K562 (cell line): ENCODE measurements around the gene NKAPL. TPM values are rescaled to one million over a fixed set of nuclear protein-coding genes. Genes with fewer than 3 reads are reported as not detected.
A peak's percentile ranks its signal among the peaks of the same experiment; 100 is the strongest.

Source experiments
- CREBBP ChIP-seq: IDR thresholded peaks from one replicate; pipeline ENCODE4 v1.6.1; 2012; ENCODE audit warnings: low read depth, mild to moderate bottlenecking, control low read depth, inconsistent platforms, low read length
- DIDO1 ChIP-seq: fragments of 450-650 bp; IDR thresholded peaks from 2 replicates; pipeline ENCODE4 v1.6.1; 2016; ENCODE audit warnings: low read depth, missing biosample characterization, missing genetic modification characterization
- ETS2 ChIP-seq: IDR thresholded peaks from 2 replicates; pipeline ENCODE4 v1.6.1; 2016; ENCODE audit warnings: borderline replicate concordance, missing genetic modification characterization, mild to moderate bottlenecking, moderate library complexity, missing compliant biosample characterization; ENCODE audit not compliant: poor library complexity, severe bottlenecking
- ETV6 ChIP-seq, 3 experiments: fragments of 150-350 bp in 1 of 3; sonication (generic) in 1 of 3; formaldehyde crosslinking in 1 of 3; IDR thresholded peaks; 2 replicates each; pipeline versions ENCODE4 v1.6.1 to v1.8.0; 2014 to 2022; ENCODE audit warnings: borderline replicate concordance in 2 of 3, low read depth in 2 of 3, antibody characterized with exemption in 1 of 3, low read length in 1 of 3, mild to moderate bottlenecking in 1 of 3, missing genetic modification reagents in 1 of 3
- EWSR1 ChIP-seq: fragments of 450-650 bp; IDR thresholded peaks from 2 replicates; pipeline ENCODE4 v1.6.1; 2018; ENCODE audit warnings: borderline replicate concordance, mild to moderate bottlenecking, low read depth, moderate library complexity; ENCODE audit not compliant: partially characterized antibody
- FOXK2 ChIP-seq, 2 experiments: fragments of 450-650 bp; IDR thresholded peaks in 1 of 2; conservative IDR thresholded peaks in 1 of 2; 2 replicates each; pipeline ENCODE4 v1.6.1; 2016; ENCODE audit warnings: low read depth in 2 of 2, mild to moderate bottlenecking in 1 of 2
- KAT8 ChIP-seq: fragments of 450-650 bp; IDR thresholded peaks from 2 replicates; pipeline ENCODE4 v1.6.1; 2016; ENCODE audit warnings: low read depth, mild to moderate bottlenecking
- KLF13 ChIP-seq: fragments of 450-650 bp; IDR thresholded peaks from 2 replicates; pipeline ENCODE4 v1.6.1; 2016; ENCODE audit warnings: missing genetic modification characterization, low read depth, mild to moderate bottlenecking, missing compliant biosample characterization, moderate library complexity, borderline replicate concordance
- NFRKB ChIP-seq: fragments of 450-650 bp; IDR thresholded peaks from 2 replicates; pipeline ENCODE4 v1.6.1; 2016; ENCODE audit warnings: low read depth
- PHF21A ChIP-seq: fragments of 450-650 bp; IDR thresholded peaks from 2 replicates; pipeline ENCODE4 v1.6.1; 2017; ENCODE audit warnings: low read depth, borderline replicate concordance
- RB1 ChIP-seq: fragments of 450-650 bp; IDR thresholded peaks from 2 replicates; pipeline ENCODE4 v1.6.1; 2017; ENCODE audit warnings: low read depth, mild to moderate bottlenecking
- TCF3 ChIP-seq: sonication (generic); formaldehyde crosslinking; IDR thresholded peaks from 2 replicates; pipeline ENCODE4 v1.4.0; 2020; ENCODE audit warnings: mild to moderate bottlenecking, missing genetic modification reagents
- ZBTB17 ChIP-seq: fragments of 450-650 bp; formaldehyde crosslinking; IDR thresholded peaks from 2 replicates; pipeline ENCODE4 v1.4.0; 2020; ENCODE audit warnings: mild to moderate bottlenecking
- polyA plus RNA-seq, 8 experiments: library from polyadenylated mRNA; depleted of rRNA in 4 of 8; stranded (reverse) in 5 of 8; unstranded in 3 of 8; fragments of >200 nt; fragmentation: Nextera tagmentation in 2 of 8; fragmentation: Illumina TruSeq in 1 of 8; extraction: Ambion mirVana in 2 of 8; extraction: Trizol in 1 of 8; gene quantifications; 2 replicates each; pipeline versions ENCODE4 v1.2.1 to v1.2.3, GENCODE V29; 2011 to 2014; ENCODE audit warnings: inconsistent platforms in 1 of 8, missing spikeins in 1 of 8
- total RNA-seq, 7 experiments: library from RNA; depleted of rRNA in 6 of 7; stranded (reverse); fragments of >200 nt in 6 of 7; fragmentation: Illumina TruSeq in 2 of 7; extraction: Trizol in 2 of 7; gene quantifications; 2 replicates each; pipeline versions ENCODE4 v1.2.1 to v1.2.3, GENCODE V29; 2011 to 2021; ENCODE audit warnings: low replicate concordance in 1 of 7
- TF ChIP-seq, protein P1 (sequence below): fragments of 450-650 bp; conservative IDR thresholded peaks from 2 replicates; pipeline ENCODE4 v1.6.1; 2016; ENCODE audit warnings: missing genetic modification characterization, low read depth, mild to moderate bottlenecking, control low read depth, missing compliant biosample characterization
- TF ChIP-seq, protein P2 (sequence below), 2 experiments: IDR thresholded peaks in 1 of 2; conservative IDR thresholded peaks in 1 of 2; 2 replicates each; pipeline ENCODE4 v1.6.1; 2016; ENCODE audit warnings: low read depth in 2 of 2, mild to moderate bottlenecking in 1 of 2, missing compliant biosample characterization in 1 of 2, missing genetic modification characterization in 1 of 2, moderate library complexity in 1 of 2
- TF ChIP-seq, protein P3 (sequence below): fragments of 450-650 bp; formaldehyde crosslinking; IDR thresholded peaks from 2 replicates; pipeline ENCODE4 v1.4.0; 2022; ENCODE audit warnings: missing genetic modification characterization
- TF ChIP-seq, protein P4 (sequence below), 2 experiments: fragments of 250-450 bp in 1 of 2; fragments of 450-650 bp in 1 of 2; sonication (Bioruptor Pico) in 1 of 2; IDR thresholded peaks; 2 replicates each; pipeline versions ENCODE4 v1.6.1 to v1.8.0; 2016 to 2021; ENCODE audit warnings: mild to moderate bottlenecking in 2 of 2, moderate library complexity in 2 of 2, missing compliant biosample characterization in 1 of 2, missing genetic modification characterization in 1 of 2

NKAPL gene
- total and polyA plus RNA-seq, 9 of the 15 experiments (the other 6 are each of a cell fraction or from before 2014, with no cell fraction given) = not detected

DNA sequence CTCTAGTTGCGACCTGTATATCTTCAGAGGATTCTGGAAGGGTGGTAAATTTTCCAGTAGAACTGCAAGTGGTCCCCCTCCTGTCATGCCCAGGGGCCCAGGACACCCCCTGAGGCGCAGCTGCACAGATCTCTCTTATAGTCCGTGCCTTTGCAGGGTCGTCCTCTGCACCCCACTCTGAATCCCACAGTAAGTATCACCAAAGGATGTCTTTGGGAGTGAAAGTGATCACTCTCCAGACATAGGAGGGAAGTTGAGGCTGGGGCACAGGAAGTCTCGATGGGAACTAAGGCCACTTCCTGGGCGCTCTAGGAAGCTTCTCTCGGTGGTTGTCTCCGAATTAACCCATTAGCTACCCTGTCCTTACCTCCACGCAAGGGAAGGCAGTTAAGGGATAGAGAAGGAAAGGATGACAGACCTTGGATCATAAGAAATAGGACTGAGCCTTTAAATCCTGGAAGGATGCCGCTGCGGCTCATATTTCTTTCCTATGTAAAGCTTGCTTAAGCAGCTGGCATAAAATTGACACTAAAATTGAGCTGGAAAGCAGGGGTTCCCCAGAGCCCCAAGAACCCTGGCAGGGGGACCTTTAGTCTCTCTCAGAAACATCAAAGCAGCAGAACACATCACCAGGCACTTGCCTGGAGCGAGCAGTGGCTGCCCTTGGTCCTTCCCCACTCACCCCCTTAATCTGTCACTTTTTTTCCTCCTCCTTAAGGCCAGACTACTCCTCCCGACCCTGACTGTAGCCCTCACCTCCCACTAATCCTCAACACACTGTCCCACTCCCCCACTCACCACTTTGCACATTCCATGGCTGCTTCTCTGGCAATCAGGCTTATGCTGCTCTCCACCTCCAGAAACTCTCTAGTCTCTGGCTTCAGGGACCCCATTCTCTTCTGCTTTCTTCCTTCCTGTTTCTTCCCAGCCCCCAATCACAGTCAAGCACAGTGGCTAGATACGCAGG is 6.8 kb upstream of the NKAPL start, which contains the start of gene ZKSCAN4 (continued):
- TF ChIP-seq FOXK2 (conservative IDR thresholded peaks at IDR 0.05 in 1 of 2, IDR thresholded peaks at IDR 0.05 in 1 of 2; ENCODE audit: low read depth in 2 of 2) (peak; percentile 62 to 82), KAT8 (peak; percentile 28; the same call in 1 of the 2 replicates), PHF21A (peak; percentile 11; the same call in 1 of the 2 replicates), NFRKB (peak; percentile 89), RB1 (peak; percentile 76), CREBBP (no peak), KLF13 (tag) (peak; percentile 42), DIDO1 (tag) (peak; percentile 98), TCF3 (CRISPR knock-in tag) (0 out of 2 replicates have a peak, but pooled peaks have one; percentile 24), ETV6 (IDR thresholded peaks at IDR 0.05; ENCODE audit: borderline replicate concordance in 1 of 2, low read depth in 2 of 2, low read length in 1 of 2) (no peak), ETV6 (CRISPR knock-in tag; IDR thresholded peaks at IDR 0.05; ENCODE audit: borderline replicate concordance) (no peak), ZBTB17 (no peak), ETS2 (no peak), EWSR1 (no peak)
- TF ChIP-seq, protein P1, sequence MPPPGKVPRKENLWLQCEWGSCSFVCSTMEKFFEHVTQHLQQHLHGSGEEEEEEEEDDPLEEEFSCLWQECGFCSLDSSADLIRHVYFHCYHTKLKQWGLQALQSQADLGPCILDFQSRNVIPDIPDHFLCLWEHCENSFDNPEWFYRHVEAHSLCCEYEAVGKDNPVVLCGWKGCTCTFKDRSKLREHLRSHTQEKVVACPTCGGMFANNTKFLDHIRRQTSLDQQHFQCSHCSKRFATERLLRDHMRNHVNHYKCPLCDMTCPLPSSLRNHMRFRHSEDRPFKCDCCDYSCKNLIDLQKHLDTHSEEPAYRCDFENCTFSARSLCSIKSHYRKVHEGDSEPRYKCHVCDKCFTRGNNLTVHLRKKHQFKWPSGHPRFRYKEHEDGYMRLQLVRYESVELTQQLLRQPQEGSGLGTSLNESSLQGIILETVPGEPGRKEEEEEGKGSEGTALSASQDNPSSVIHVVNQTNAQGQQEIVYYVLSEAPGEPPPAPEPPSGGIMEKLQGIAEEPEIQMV (tag) = no peak
- TF ChIP-seq, protein P2, sequence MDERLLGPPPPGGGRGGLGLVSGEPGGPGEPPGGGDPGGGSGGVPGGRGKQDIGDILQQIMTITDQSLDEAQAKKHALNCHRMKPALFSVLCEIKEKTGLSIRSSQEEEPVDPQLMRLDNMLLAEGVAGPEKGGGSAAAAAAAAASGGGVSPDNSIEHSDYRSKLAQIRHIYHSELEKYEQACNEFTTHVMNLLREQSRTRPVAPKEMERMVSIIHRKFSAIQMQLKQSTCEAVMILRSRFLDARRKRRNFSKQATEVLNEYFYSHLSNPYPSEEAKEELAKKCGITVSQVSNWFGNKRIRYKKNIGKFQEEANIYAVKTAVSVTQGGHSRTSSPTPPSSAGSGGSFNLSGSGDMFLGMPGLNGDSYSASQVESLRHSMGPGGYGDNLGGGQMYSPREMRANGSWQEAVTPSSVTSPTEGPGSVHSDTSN (CRISPR knock-in tag; IDR thresholded peaks at IDR 0.05; ENCODE audit: low read depth) = no peak
- TF ChIP-seq, protein P2 (tag; conservative IDR thresholded peaks at IDR 0.05; ENCODE audit: low read depth) = no peak
- TF ChIP-seq, protein P3, sequence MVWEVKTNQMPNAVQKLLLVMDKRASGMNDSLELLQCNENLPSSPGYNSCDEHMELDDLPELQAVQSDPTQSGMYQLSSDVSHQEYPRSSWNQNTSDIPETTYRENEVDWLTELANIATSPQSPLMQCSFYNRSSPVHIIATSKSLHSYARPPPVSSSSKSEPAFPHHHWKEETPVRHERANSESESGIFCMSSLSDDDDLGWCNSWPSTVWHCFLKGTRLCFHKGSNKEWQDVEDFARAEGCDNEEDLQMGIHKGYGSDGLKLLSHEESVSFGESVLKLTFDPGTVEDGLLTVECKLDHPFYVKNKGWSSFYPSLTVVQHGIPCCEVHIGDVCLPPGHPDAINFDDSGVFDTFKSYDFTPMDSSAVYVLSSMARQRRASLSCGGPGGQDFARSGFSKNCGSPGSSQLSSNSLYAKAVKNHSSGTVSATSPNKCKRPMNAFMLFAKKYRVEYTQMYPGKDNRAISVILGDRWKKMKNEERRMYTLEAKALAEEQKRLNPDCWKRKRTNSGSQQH (CRISPR knock-in tag) = peak; percentile 76; the same call in 1 of the 2 replicates
- TF ChIP-seq, protein P4, sequence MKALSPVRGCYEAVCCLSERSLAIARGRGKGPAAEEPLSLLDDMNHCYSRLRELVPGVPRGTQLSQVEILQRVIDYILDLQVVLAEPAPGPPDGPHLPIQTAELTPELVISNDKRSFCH (CRISPR knock-in tag; IDR thresholded peaks at IDR 0.05) = no peak
- TF ChIP-seq, protein P4 (tag; IDR thresholded peaks at IDR 0.05) = peak; percentile 70; the same call in 1 of the 2 replicates
